ENCODE data around the gene ZC3HAV1. TPM values are rescaled to one million over a fixed set of nuclear protein-coding genes. Genes with fewer than 3 reads are reported as not detected.

Gene ZC3HAV1
- total and polyA plus RNA-seq, 2 of the 4 experiments (the other 2 are of a cell fraction): 9.9 to 22.4 TPM

- CTCF ChIA-PET: no interaction called here
- no peak for ATAC-seq (ENCODE audit: low read depth)
- H4K20me1 ChIP-seq (ENCODE audit: insufficient read depth, low read length): no peaks in the 10 kb centered on the region
- H3K27ac ChIP-seq (ENCODE audit: insufficient read depth, low read length): no peak overlapping the region
- peaks cover 7% of the 10 kb centered on the region; the same call in 1 of the 2 replicates for H3K9me1 ChIP-seq (ENCODE audit: insufficient read depth, low read length)
- H3K14ac ChIP-seq (replicated peaks; ENCODE audit: low read depth, low read length): no peak overlapping the region
- H4K8ac ChIP-seq (ENCODE audit: low read depth in 2 of 2, low read length in 2 of 2): no peak overlapping the region
- no peak overlapping the region for H2AK9ac ChIP-seq (replicated peaks; ENCODE audit: low read depth, low read length, poor library complexity)
- no peak overlapping the region for H3K4me2 ChIP-seq (ENCODE audit: low read depth, low read length)
- no peak overlapping the region for H4K91ac ChIP-seq (ENCODE audit: insufficient read depth, low read depth, low read length)
- no peaks in the 10 kb centered on the region for H3K79me1 ChIP-seq (ENCODE audit: low read depth in 1 of 2, low read length in 2 of 2)
- H3K27me3 ChIP-seq (ENCODE audit: control insufficient read depth, insufficient read depth, low read length): no peaks in the 10 kb centered on the region
- no peak overlapping the region for H3K23ac ChIP-seq (ENCODE audit: low read depth, low read length)
- 80% methylated on average over 1 of the region's 1 CpG; no CpG with 5 or more reads in 1 of the 2 experiments for WGBS, 2 experiments (ENCODE audit: extremely low coverage in 2 of 2, insufficient read length in 1 of 2)
- no peak overlapping the region for H4K5ac ChIP-seq (ENCODE audit: low read depth, low read length)
- H2AK5ac ChIP-seq (ENCODE audit: low read depth, low read length): no peak overlapping the region
- H3K4me1 ChIP-seq (ENCODE audit: control insufficient read depth, insufficient read depth, low read length): no peaks in the 10 kb centered on the region
- no peak overlapping the region for H3K18ac ChIP-seq (ENCODE audit: low read depth, low read length)
- in situ Hi-C loops (cut with MboI; ENCODE audit: low sequenced_read_pairs): no loop called here
- intact Hi-C loops (cut with micrococcal nuclease): no loop called here
- BruUV-seq (replicated peaks): no TSS peak
- H2BK20ac ChIP-seq (ENCODE audit: low read depth, low read length): no peak overlapping the region
- H3K36me3 ChIP-seq (ENCODE audit: control insufficient read depth, insufficient read depth, low read length): peaks cover 16% of the 10 kb centered on the region; the same call in 1 of the 2 replicates
- no peak overlapping the region for H3K9ac ChIP-seq (ENCODE audit: low read depth, low read length)
- no peak overlapping the region for H2BK15ac ChIP-seq (ENCODE audit: low read depth, low read length)
- no peaks in the 10 kb centered on the region for H3K9me3 ChIP-seq (ENCODE audit: control insufficient read depth, insufficient read depth, low read length)
- no peak for TF ChIP-seq ELK1 (IDR thresholded peaks at IDR 0.05; ENCODE audit: borderline replicate concordance, low read depth, low read length)
- no peak for TF ChIP-seq CTCF (conservative IDR thresholded peaks at IDR 0.05; ENCODE audit: low read depth, low read length)
- TF ChIP-seq USF2 (IDR thresholded peaks at IDR 0.05; ENCODE audit: low read depth, low read length): no peak
- no peak for TF ChIP-seq SMC3 (IDR thresholded peaks at IDR 0.05; ENCODE audit: low read depth, low read length)
- TF ChIP-seq RFX5 (IDR thresholded peaks at IDR 0.05; ENCODE audit: low read depth, low read length): no peak
- no peak for TF ChIP-seq MAZ (IDR thresholded peaks at IDR 0.05; ENCODE audit: borderline replicate concordance, low read depth, low read length)
- TF ChIP-seq MAFK (IDR thresholded peaks at IDR 0.05; ENCODE audit: low read depth, low read length): no peak
- TF ChIP-seq NFE2L2 (IDR thresholded peaks at IDR 0.05; ENCODE audit: low read depth, low read length): no peak
- TF ChIP-seq CEBPB (IDR thresholded peaks at IDR 0.05; ENCODE audit: low read depth, low read length): no peak
- TF ChIP-seq FOS (IDR thresholded peaks at IDR 0.05; ENCODE audit: low read depth, low read length): no peak
- no peak for TF ChIP-seq RAD21 (IDR thresholded peaks at IDR 0.05; ENCODE audit: low read length)
- TF ChIP-seq BHLHE40 (IDR thresholded peaks at IDR 0.05; ENCODE audit: low read depth, low read length): no peak
- no peak for TF ChIP-seq RCOR1 (IDR thresholded peaks at IDR 0.05; ENCODE audit: insufficient replicate concordance, low read length)
- H2BK5ac ChIP-seq (ENCODE audit: low read depth, low read length, poor library complexity, severe bottlenecking): no peak overlapping the region
- no peak overlapping the region for H3K4ac ChIP-seq (ENCODE audit: low read depth, low read length)
- no peak overlapping the region for H2BK120ac ChIP-seq (ENCODE audit: low read depth, low read length)
- DNase-seq: no peak
- no peak overlapping the region for H3K56ac ChIP-seq (ENCODE audit: extremely low read depth, insufficient read depth, low read length)
- dilution Hi-C loops (cut with HindIII; ENCODE audit: low sequenced_read_pairs, unreplicated experiment): no loop called here
- POLR2A ChIA-PET (ENCODE audit: unreplicated experiment): no interaction called here
- no peak overlapping the region for H3K4me3 ChIP-seq (ENCODE audit: insufficient read depth, low read depth, low read length)
- no peak overlapping the region for H2AFZ ChIP-seq (replicated peaks; ENCODE audit: low read length, poor library complexity)
Measured at GRCh38 chr7:139055674-139056073, 53.8 kb downstream of the ZC3HAV1 start.
